Activated CD4-positive, alpha-beta memory T cell treated with anti-CD3 and anti-CD28 coated beads for 36 hours (primary cell): ENCODE data around the gene VPREB3. TPM values are rescaled to one million over a fixed set of nuclear protein-coding genes. Genes with fewer than 3 reads are reported as not detected.

Experiments used
- total RNA-seq, 2 experiments: library from RNA; stranded (reverse); gene quantifications; one replicate each; pipeline ENCODE4 v1.2.3, GENCODE V29; 2021

Gene VPREB3
- total RNA-seq, 2 experiments from 2014 or later = not detected

Other genes starting within 250 kb of the VPREB3 start
- gene IGLL1, start 174.1 kb downstream of the VPREB3 start, total RNA-seq = not detected
- gene DRICH1, start 122.1 kb downstream of the VPREB3 start, total RNA-seq = under 1 TPM; 0.36 to 0.62 TPM
- gene RGL4, start 63.4 kb downstream of the VPREB3 start, total RNA-seq = 1 to 10 TPM; 7.7 to 9.1 TPM
- gene ZNF70, start 3.3 kb downstream of the VPREB3 start, total RNA-seq = 1 to 10 TPM; 1.2 to 1.3 TPM
- gene C22orf15, start 8.6 kb upstream of the VPREB3 start, total RNA-seq = under 1 TPM; 0.31 to 0.90 TPM
- 100 to 1,000 TPM; 144 to 157 TPM for gene CHCHD10, start 13.5 kb upstream of the VPREB3 start, total RNA-seq
- 1 to 10 TPM in 1 of 2 experiments, under 1 TPM in 1; 0.70 to 1.0 TPM for gene MMP11, start 18.4 kb upstream of the VPREB3 start, total RNA-seq
- 10 to 100 TPM; 71.3 to 72.5 TPM for gene SMARCB1, start 32.5 kb upstream of the VPREB3 start, total RNA-seq
- 1 to 10 TPM; 8.1 to 9.7 TPM for gene DERL3, start 84.6 kb upstream of the VPREB3 start, total RNA-seq
- gene SLC2A11, start 103.5 kb upstream of the VPREB3 start, total RNA-seq = 1 to 10 TPM; 6.8 to 8.9 TPM
- 1,000 to 10,000 TPM; 1,215 to 1,240 TPM for gene MIF, start 140.0 kb upstream of the VPREB3 start, total RNA-seq
- under 1 TPM in 1 of 2 experiments, not detected in 1; 0.33 TPM for gene GSTT2B, start 206.8 kb upstream of the VPREB3 start, total RNA-seq
- gene DDTL, start 212.5 kb upstream of the VPREB3 start, total RNA-seq = 1 to 10 TPM; 1.4 to 2.0 TPM
- 100 to 1,000 TPM; 105 to 108 TPM for gene DDT, start 220.0 kb upstream of the VPREB3 start, total RNA-seq
- gene GSTT2, start 225.7 kb upstream of the VPREB3 start, total RNA-seq = not detected